Measurements from ENCODE around the gene EOLA1.
A peak's percentile ranks its signal among the peaks of the same experiment; 100 is the strongest.
"Not testable (repeated sequence)": the region's sequence is repeated elsewhere in the genome, so short reads cannot be mapped to it uniquely, and the experiment has no call there.

The EOLA1 gene

GRCh38 chrX:149515954-149516602, 24.7 kb upstream of the EOLA1 start:
- peak; percentile 4 to 5 for DNase-seq

- no peak for DNase-seq
Measured at GRCh38 chrX:149516604-149517003, 24.2 kb upstream of the EOLA1 start.

- no peak for DNase-seq
Measured at GRCh38 chrX:149517308-149517707, 23.5 kb upstream of the EOLA1 start.

DNA sequence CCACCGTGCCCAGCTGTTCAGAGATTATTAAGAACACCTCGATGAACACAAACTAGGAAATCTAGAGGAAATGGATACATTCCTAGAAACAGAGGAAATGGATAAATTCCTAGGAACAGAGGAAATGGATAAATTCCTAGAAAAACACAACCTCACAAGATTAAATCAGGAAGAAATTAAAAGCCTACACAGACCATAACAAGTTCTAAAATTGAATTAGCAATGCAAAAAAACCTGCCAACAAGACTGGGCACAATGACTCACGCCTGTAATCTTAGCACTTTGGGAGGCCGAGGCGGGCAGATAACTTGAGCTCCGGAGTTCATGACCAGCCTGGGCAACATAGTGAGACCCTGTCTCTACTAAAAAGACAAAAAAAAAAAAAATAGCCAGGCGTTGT, 22.6 kb upstream of the EOLA1 start:
- no peak for DNase-seq

DNA sequence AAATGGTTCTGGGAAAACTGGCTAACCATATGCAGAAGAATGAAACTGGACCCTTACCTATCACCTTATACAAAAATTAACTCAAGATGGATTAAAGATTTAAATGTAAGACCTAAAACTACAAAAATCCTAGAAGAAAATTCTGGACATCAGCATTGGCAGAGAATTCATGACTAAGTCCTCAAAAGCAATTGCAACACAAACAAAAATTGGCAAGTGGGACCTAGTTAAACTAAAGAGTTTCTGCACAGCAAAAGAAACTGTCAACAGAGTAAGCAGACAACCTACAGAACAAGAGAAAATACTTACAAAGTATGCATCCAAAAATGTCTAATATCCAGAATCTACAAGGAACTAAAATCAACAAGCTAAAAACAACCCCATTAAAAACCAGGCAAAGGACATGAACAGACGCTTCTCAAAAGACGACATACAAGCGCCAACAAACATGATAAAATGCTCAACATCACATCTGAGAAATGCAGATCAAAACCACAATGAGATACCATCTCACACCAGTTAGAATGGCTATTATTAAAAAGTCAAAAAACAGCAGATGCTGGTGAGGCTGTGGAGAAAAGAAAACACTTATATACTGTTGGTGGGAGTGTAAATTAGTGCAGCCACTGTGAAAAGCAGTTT, 20.1 kb upstream of the EOLA1 start:
- DNase-seq: not testable (repeated sequence)

GRCh38 chrX:149521438-149521837, 19.4 kb upstream of the EOLA1 start:
- DNase-seq: no peak

DNA sequence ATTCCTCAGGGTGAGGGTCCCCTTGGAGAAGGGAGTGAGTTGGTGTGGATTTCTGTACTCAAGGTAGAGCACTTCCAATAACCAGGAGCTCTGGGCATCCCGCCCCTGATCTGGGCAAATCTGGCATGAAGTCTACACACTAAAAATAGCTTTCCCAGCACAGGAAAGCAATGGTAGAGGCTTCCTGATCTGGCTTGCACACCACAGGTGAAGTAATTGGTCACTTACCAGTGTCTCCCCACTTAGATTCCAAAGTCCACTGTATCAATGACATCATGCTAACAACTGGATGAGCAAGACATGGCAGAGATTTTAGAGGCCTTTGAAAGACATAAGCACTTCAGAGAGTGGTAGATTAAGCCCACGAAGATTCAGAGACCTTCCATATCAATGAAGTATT, 17.9 kb upstream of the EOLA1 start:
- DNase-seq: no peak

DNA sequence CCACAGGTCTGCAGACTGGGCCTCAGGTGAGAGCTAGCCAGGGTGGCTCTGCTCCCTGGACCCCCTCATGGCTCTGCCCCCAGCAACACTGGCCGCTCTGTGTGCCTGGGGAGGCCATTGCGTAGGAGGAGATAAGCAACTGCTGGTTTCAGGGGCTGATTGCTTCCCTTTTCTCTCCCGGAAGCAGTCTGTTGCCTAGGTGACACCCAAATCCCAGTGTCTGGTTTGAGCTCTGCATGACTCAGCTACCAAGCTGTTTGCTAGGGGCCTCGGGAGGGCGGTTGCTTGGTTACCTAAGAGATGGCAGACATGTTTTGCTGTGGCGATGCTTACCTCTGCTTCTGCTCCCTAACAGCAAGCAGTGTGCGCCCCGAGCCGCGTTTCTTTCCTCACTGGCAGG, 15.4 kb upstream of the EOLA1 start:
- DNase-seq: peak; percentile 19 to 41

DNA sequence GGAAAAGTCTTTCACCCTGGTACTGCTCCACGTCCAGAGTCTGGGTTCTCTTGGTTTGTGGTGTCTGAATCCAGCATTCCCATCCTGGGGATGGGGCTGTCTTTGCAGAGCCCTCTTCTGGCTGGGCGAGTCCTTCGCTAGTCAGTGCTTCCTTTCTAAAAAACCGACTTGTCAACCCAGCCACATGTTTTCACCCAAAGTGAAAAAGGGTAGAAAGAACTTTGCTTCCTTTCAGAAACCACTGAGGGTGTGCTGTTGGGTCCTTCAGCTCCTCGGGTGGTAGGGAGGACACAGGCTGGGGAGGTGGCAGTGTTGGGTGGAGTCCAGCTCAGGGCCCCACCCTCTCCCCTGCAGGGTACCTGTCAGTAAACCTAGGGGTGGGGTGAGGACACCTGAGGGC, 14.9 kb upstream of the EOLA1 start:
- peak; percentile 16 to 23 for DNase-seq

- not testable (repeated sequence) for DNase-seq
Measured at GRCh38 chrX:149526318-149527033, 14.3 kb upstream of the EOLA1 start.

DNA sequence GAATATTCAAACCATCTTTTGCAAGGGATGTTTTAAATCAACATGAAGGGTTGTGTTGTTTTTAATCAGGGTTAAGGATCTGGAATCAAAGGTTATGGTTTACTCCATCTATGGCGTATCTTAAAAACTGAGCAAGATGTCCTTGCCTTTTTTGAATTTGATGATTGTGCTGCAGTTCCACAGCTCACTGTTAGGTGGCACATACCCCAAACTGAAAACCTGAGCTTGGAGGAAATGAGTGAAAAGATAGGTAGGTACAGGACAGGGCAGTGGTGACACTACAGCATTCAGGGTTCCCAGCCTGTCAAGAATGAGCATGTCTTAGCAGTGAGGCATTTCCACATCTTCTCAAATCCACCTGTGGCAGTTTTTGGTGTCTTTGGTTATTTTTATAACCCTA, 13.1 kb upstream of the EOLA1 start:
- peak; percentile 30 to 47 for DNase-seq

DNA sequence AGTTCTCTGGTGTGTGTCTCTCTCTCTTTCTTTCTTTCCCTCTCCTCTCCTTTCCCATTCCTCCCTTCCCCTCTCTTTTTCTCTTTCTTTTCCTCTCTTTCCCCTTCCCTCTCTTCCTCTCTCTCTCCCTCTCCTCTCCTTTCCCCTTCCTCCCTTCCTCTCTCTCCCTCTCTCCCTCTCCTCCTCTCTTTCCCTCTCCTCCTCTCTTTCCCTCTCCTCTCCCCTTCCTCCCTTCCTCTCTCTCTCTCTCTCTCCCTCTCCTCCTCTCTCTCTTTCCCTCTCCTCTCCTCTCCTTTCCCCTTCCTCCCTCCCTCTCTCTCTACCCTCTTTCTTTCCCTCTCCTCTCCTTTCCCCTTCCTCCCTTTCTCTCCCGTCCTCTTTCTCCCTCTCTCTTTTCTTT, 12.4 kb upstream of the EOLA1 start:
- DNase-seq: no peak

DNA sequence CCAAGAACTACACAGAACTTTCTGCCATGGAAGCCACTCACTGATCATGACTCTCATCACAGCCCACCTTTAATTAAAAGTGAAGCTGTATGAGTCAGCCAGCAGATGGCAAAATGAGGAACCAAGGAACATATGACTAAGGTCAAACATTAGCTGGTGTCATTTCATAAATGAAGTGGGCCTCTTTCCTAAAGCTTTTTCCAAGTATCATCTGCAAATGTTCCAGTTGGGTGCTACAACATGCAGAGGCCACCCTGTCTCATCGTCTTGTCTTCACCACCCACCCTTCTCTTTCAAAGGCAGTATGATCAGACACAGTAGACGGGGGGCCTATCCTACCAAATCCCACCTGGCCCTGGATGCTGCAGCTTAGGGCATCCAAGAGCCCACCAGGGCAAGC, 9.2 kb upstream of the EOLA1 start:
- peak; percentile 16 to 61 for DNase-seq

GRCh38 chrX:149532868-149533267, 7.9 kb upstream of the EOLA1 start:
- DNase-seq: not testable (repeated sequence)

GRCh38 chrX:149533999-149534398, 6.8 kb upstream of the EOLA1 start:
- DNase-seq: not testable (repeated sequence)

GRCh38 chrX:149534926-149535602, 5.7 kb upstream of the EOLA1 start:
- DNase-seq: not testable (repeated sequence)

DNA sequence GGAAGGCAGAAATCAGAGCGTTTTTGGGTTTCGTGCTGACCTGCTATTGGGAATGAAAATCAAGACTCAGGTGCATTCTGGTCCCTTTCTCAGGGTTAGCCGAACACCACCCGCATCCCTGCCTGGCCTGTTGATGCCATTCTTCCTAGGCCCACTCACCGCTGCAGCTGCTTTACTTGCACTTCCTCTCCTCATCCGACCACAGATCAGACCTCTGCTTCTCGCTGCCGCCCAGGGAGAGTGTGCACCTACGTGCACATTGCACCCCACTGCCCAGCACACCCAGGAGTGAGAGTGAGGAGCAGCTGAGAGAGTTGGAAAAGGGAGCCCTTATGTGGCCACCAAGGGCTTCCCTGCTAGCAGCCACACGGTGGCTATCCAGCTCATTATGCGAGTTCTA, 3.3 kb upstream of the EOLA1 start:
- DNase-seq: not testable (repeated sequence)

DNA sequence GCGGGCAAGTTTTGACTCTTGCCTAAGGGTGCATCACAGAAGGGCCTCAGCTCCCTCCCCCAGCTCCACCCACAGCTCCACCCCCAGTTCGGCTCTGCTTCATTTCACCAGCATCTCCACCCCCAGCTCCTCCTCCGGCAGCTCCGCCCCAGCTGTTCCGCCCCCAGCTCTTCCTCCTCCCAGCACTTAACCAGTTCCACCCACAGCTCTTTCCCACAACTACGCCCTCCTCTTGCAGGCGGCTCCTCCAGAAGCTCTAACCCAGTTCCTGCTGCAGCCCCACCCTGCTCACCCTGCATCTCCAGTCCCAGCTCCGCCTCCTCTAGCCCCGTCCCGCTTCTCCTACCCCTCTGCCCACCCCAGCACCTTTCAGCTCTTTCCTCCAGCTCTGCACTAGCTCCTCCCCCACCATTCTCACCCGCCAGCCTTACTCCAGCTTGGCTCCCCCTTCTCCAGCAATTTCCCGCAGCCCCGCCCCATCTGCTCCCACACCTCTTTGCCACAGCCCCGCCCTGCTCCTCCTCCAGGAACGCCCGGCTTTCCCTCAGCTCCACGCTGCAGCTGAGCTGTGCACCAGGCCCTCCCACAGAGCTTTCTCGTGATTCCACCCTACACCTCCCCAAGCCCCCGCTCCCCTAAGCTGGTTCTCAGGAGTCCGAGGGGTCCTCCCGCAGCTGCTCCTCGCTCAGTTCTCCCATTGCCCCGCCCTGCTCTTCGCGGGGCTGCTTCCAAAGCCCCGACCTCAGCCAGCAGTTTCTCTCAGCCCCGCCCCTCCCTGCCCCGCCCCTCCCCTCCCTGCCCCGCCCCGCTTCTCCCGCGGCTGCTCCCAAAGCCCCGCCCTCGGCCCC, 1.3 kb upstream of the EOLA1 start:
- DNase-seq: peak; percentile 85 to 86

DNA sequence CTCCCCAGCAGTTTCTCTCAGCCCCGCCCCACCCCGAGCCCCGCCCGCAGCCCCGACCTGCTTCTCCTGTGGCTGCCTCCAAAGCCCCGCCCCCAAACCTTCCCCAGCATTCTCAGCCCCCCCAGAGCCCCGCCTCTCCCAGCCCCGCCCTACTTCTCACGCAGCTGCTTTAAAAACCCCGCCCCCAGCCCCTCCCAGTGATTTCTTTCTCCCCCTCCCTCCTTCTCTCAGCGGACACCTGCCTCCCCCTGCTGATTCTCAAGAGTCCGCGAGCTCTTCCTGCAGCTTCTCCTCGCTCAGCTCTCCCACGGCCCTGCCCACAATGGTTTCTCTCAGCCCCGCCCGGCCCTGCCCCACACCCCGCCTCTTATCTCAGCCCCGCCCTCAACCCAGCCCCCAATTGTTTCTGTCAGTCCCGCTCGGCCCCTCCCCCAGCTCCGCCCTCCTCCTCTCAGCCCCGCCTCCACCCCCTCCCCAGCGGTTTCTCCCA, 636 bp upstream of the EOLA1 start:
- peak; percentile 68 to 70 for DNase-seq

DNA sequence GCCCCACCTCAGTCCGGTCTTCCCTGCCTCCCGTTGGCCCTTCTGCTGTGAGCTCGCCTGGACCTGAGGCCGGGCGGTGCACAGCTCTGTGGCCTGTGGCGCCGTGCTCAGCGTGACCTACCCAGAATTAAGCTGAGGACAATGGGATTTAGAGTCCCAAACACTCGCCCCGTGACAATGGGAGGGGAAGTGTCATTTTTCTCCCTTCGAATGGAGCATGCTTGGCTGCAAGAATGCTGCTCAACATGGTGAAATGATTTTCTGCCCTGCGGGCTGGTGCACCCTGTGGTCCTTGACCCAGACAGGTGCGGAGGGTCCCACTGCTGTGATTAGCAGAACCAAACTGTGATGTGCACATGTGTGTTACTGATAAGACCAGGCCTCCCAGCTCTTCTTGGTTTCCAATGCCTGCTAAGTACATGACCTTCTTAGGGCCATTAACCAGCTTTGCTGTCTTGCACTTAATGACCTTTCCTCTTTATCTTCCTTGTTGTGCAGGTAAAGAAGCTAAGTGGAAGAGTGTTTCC, 772 bp downstream of the EOLA1 start:
- DNase-seq: no peak

- DNase-seq: peak; percentile 3 to 18
Measured at GRCh38 chrX:149545545-149546543, 5.0 kb downstream of the EOLA1 start.
